Mesendoderm (in vitro differentiated cells): ENCODE results near the gene SLC35F3.

Experiments used
- DNase-seq: peaks from one replicate; pipeline ENCODE4 v3.0.0; 2013
- H2AK5ac ChIP-seq: 2 replicates; pipeline ENCODE4 v1.6.1; 2013; ENCODE audit warnings: low read length, inconsistent platforms
- H2BK120ac ChIP-seq: 2 replicates; pipeline ENCODE4 v1.6.1; 2013; ENCODE audit warnings: low read depth, mild to moderate bottlenecking, low read length, moderate library complexity, mixed read lengths
- H2BK15ac ChIP-seq: replicated peaks from 2 replicates; pipeline ENCODE4 v1.6.1; 2013; ENCODE audit warnings: low read depth, mild to moderate bottlenecking, moderate library complexity
- H2BK5ac ChIP-seq: 2 replicates; pipeline ENCODE4 v1.6.1; 2013; ENCODE audit warnings: low read length, inconsistent platforms
- H3K18ac ChIP-seq: 2 replicates; pipeline ENCODE4 v1.6.1; 2013; ENCODE audit warnings: mild to moderate bottlenecking, low read length, mixed read lengths
- H3K23ac ChIP-seq: one replicate; pipeline ENCODE4 v1.6.1; 2013; ENCODE audit warnings: low read length
- H3K27ac ChIP-seq: 2 replicates; pipeline ENCODE4 v1.5.1; 2013; ENCODE audit warnings: low read depth, mild to moderate bottlenecking, inconsistent platforms, low read length, moderate library complexity
- H3K27me3 ChIP-seq: 2 replicates; pipeline ENCODE4 v1.6.1; 2013; ENCODE audit warnings: low read length, control low read depth, mild to moderate bottlenecking, inconsistent platforms; ENCODE audit not compliant: insufficient read depth, poor library complexity
- H3K36me3 ChIP-seq: 2 replicates; pipeline ENCODE4 v1.6.1; 2013; ENCODE audit warnings: low read length, inconsistent platforms; ENCODE audit not compliant: control insufficient read depth, insufficient read depth
- H3K4ac ChIP-seq: one replicate; pipeline ENCODE4 v1.6.1; 2013; ENCODE audit warnings: low read depth, mild to moderate bottlenecking, low read length, moderate library complexity
- H3K4me1 ChIP-seq: 2 replicates; pipeline ENCODE4 v1.6.1; 2013; ENCODE audit warnings: low read depth, low read length, inconsistent platforms; ENCODE audit not compliant: control insufficient read depth
- H3K4me2 ChIP-seq: 2 replicates; pipeline ENCODE4 v1.6.1; 2013; ENCODE audit warnings: low read length
- H3K4me3 ChIP-seq: 2 replicates; pipeline ENCODE4 v1.5.1; 2013; ENCODE audit warnings: mild to moderate bottlenecking, low read length
- H3K56ac ChIP-seq: one replicate; pipeline ENCODE4 v1.6.1; 2013; ENCODE audit warnings: low read length
- H3K79me1 ChIP-seq: 2 replicates; pipeline ENCODE4 v1.6.1; 2013; ENCODE audit warnings: low read length, inconsistent platforms
- H3K79me2 ChIP-seq: 2 replicates; pipeline ENCODE4 v1.6.1; 2013; ENCODE audit warnings: mild to moderate bottlenecking, low read length; ENCODE audit not compliant: control insufficient read depth, insufficient read depth
- H3K9ac ChIP-seq: 2 replicates; pipeline ENCODE4 v1.6.1; 2013; ENCODE audit warnings: low read length, inconsistent platforms
- H4K5ac ChIP-seq: one replicate; pipeline ENCODE4 v1.6.1; 2013; ENCODE audit warnings: low read length
- H4K8ac ChIP-seq: one replicate; pipeline ENCODE4 v1.6.1; 2013; ENCODE audit warnings: low read depth, mild to moderate bottlenecking, control low read depth, low read length, moderate library complexity
- WGBS: extraction: QIAGEN DNeasy Blood & Tissue Kit; methylation state at CpG from one replicate; pipeline ENCODE4 v1.1.7; 2013; ENCODE audit warnings: low lambda C conversion rate, missing lambda C conversion rate; ENCODE audit not compliant: insufficient coverage; ENCODE audit errors: extremely low coverage; 5-methylcytosine and 5-hydroxymethylcytosine counted together

The SLC35F3 gene

DNA sequence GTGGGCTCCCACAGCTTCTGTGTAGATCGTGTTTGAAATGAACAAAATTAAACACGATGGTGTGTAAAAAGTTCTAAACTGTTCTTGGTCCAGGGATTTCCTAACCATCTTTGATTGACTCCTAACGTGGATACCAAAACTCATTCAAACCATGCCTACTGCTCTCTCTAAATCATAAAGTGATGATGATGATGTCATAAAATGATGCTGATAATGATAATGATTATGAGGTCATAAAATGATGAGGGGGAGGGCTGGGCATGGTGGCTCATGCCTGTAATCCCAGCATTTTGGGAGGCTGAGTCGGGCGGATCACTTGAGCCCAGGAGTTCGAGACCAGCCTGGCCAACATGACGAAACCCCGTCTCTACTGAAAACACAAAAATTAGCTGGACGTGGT is 335.5 kb downstream of the SLC35F3 start:
- H3K4me2 ChIP-seq: no peak overlapping the region
- H3K4ac ChIP-seq: no peak overlapping the region
- H3K4me1 ChIP-seq: no peaks in the 10 kb centered on the region
- H3K36me3 ChIP-seq: no peaks in the 10 kb centered on the region
- H3K27me3 ChIP-seq: no peaks in the 10 kb centered on the region
- DNase-seq: no peak
- H2AK5ac ChIP-seq: no peak overlapping the region
- H3K9ac ChIP-seq: no peak overlapping the region
- no peak overlapping the region for H4K8ac ChIP-seq
- H2BK15ac ChIP-seq: no peak overlapping the region
- no peaks in the 10 kb centered on the region for H3K79me1 ChIP-seq
- no peak overlapping the region for H2BK120ac ChIP-seq
- no peak overlapping the region for H3K56ac ChIP-seq
- no peaks in the 10 kb centered on the region for H3K79me2 ChIP-seq
- no peak overlapping the region for H4K5ac ChIP-seq
- no peak overlapping the region for H3K4me3 ChIP-seq
- no peak overlapping the region for H3K27ac ChIP-seq
- no peak overlapping the region for H2BK5ac ChIP-seq
- WGBS: no CpG with 5 or more reads among the region's 9 CpGs
- H3K18ac ChIP-seq: no peak overlapping the region
- no peak overlapping the region for H3K23ac ChIP-seq

GRCh38 chr1:234240680-234241079 is 336.2 kb downstream of the SLC35F3 start:
- H3K79me2 ChIP-seq: no peaks in the 10 kb centered on the region
- no peaks in the 10 kb centered on the region for H3K27me3 ChIP-seq
- no peak overlapping the region for H4K8ac ChIP-seq
- DNase-seq: no peak
- H3K27ac ChIP-seq: no peak overlapping the region
- no peak overlapping the region for H2AK5ac ChIP-seq
- no peak overlapping the region for H3K18ac ChIP-seq
- H3K4me3 ChIP-seq: no peak overlapping the region
- H3K4me1 ChIP-seq: no peaks in the 10 kb centered on the region
- no peak overlapping the region for H3K4me2 ChIP-seq
- no peak overlapping the region for H2BK5ac ChIP-seq
- H4K5ac ChIP-seq: no peak overlapping the region
- H3K23ac ChIP-seq: no peak overlapping the region
- no peaks in the 10 kb centered on the region for H3K36me3 ChIP-seq
- H3K4ac ChIP-seq: no peak overlapping the region
- H3K79me1 ChIP-seq: no peaks in the 10 kb centered on the region
- H2BK120ac ChIP-seq: no peak overlapping the region
- no peak overlapping the region for H3K9ac ChIP-seq
- no peak overlapping the region for H2BK15ac ChIP-seq
- no peak overlapping the region for H3K56ac ChIP-seq

- Histone ChIP-seq H3K4me2 (no peak overlapping the region), H3K4ac (no peak overlapping the region), H3K4me3 (no peak overlapping the region), H2AK5ac (no peak overlapping the region), H3K79me2 (no peaks in the 10 kb centered on the region), H3K36me3 (no peaks in the 10 kb centered on the region), H3K23ac (no peak overlapping the region), H3K79me1 (no peaks in the 10 kb centered on the region), H3K56ac (no peak overlapping the region), H4K8ac (no peak overlapping the region), H3K27ac (no peak overlapping the region), H2BK120ac (no peak overlapping the region), H2BK15ac (no peak overlapping the region), H3K27me3 (no peaks in the 10 kb centered on the region), H3K4me1 (no peaks in the 10 kb centered on the region), H3K9ac (no peak overlapping the region), H4K5ac (no peak overlapping the region), H3K18ac (no peak overlapping the region), H2BK5ac (no peak overlapping the region)
- no peak for DNase-seq
- WGBS: no CpG with 5 or more reads among the region's 5 CpGs
Observed at GRCh38 chr1:234241941-234242490, 337.5 kb downstream of the SLC35F3 start.

DNA sequence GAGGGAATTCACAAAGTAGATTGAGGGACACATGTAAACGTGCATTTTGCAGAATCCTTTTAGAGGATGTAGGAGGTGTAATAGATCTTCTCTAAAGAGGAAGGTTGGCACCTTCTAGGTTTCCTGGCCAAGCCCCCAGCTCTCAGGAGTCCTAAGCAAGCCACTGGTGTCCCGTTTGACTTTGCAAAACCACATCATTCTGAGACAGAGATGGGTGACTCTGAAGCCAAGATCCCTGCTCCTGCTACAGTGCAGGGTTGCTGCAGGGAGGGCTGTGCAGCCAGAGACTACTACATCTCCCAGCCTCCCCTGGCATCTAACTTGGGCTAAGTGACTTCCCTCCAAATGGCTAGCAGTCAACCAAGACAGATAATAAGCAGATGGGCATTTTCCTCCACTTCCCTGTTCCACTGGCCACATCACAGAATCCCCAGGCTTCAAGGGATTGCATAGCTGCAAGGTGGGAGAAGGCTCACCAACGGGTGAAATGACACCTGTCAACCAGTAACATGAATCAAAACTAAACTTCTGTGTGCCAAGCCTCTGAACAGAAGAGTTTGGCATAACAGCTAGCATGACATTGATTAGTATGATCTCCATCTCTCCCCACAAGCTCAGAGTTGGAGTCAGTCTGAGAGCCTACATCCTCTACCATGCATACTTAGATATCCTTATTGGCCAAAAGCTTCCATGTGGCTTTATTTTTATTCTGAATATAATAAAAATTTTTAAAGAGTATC is 339.2 kb downstream of the SLC35F3 start:
- no peak overlapping the region for H2BK120ac ChIP-seq
- no peak overlapping the region for H2BK15ac ChIP-seq
- no peak overlapping the region for H4K8ac ChIP-seq
- no peaks in the 10 kb centered on the region for H3K79me1 ChIP-seq
- no peak overlapping the region for H3K4me2 ChIP-seq
- no peak overlapping the region for H3K4me3 ChIP-seq
- no peak overlapping the region for H3K27ac ChIP-seq
- no CpG with 5 or more reads among the region's 3 CpGs for WGBS
- no peaks in the 10 kb centered on the region for H3K79me2 ChIP-seq
- H3K4ac ChIP-seq: no peak overlapping the region
- no peak overlapping the region for H3K56ac ChIP-seq
- no peak for DNase-seq
- H3K9ac ChIP-seq: no peak overlapping the region
- H3K4me1 ChIP-seq: no peaks in the 10 kb centered on the region
- no peak overlapping the region for H4K5ac ChIP-seq
- no peaks in the 10 kb centered on the region for H3K27me3 ChIP-seq
- H3K18ac ChIP-seq: no peak overlapping the region
- H2BK5ac ChIP-seq: no peak overlapping the region
- no peak overlapping the region for H2AK5ac ChIP-seq
- H3K23ac ChIP-seq: no peak overlapping the region
- H3K36me3 ChIP-seq: no peaks in the 10 kb centered on the region

DNA sequence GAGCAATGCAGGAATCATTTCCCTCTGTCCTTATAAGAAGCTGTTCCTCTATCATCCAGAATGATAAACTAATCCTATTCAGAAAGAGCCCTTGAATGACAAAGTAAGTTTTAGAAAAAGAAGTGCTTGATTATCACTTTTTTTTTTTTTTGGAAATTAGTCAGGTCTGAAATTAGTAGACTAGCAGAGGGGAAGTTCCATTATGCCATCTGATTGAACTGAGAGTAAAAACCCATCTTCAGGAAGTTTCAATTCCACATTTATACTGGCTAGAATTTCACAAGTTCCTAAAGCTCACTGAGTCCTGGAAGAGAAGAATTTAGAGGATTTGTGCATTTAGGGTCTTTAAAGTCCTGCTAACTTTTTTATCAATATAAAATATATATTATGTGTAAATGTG is 340.0 kb downstream of the SLC35F3 start:
- H2BK5ac ChIP-seq: no peak overlapping the region
- H3K4me2 ChIP-seq: no peak overlapping the region
- no peaks in the 10 kb centered on the region for H3K4me1 ChIP-seq
- H4K8ac ChIP-seq: no peak overlapping the region
- no peak overlapping the region for H3K4ac ChIP-seq
- H3K36me3 ChIP-seq: no peaks in the 10 kb centered on the region
- H3K79me2 ChIP-seq: no peaks in the 10 kb centered on the region
- no peak overlapping the region for H4K5ac ChIP-seq
- no peak overlapping the region for H3K23ac ChIP-seq
- H2AK5ac ChIP-seq: no peak overlapping the region
- no peak overlapping the region for H2BK15ac ChIP-seq
- H3K56ac ChIP-seq: no peak overlapping the region
- no peak overlapping the region for H3K27ac ChIP-seq
- H3K79me1 ChIP-seq: no peaks in the 10 kb centered on the region
- no peak overlapping the region for H3K4me3 ChIP-seq
- H3K9ac ChIP-seq: no peak overlapping the region
- H2BK120ac ChIP-seq: no peak overlapping the region
- no peak overlapping the region for H3K18ac ChIP-seq
- H3K27me3 ChIP-seq: no peaks in the 10 kb centered on the region
- no peak for DNase-seq

- Histone ChIP-seq H3K4me2 (no peak overlapping the region), H2BK15ac (no peak overlapping the region), H4K5ac (no peak overlapping the region), H3K4ac (no peak overlapping the region), H3K4me1 (peaks cover 3% of the 10 kb centered on the region), H3K23ac (no peak overlapping the region), H4K8ac (no peak overlapping the region), H3K27ac (no peak overlapping the region), H3K4me3 (no peak overlapping the region), H3K56ac (no peak overlapping the region), H2AK5ac (no peak overlapping the region), H3K79me2 (no peaks in the 10 kb centered on the region), H3K27me3 (no peaks in the 10 kb centered on the region), H2BK5ac (no peak overlapping the region), H3K36me3 (no peaks in the 10 kb centered on the region), H3K18ac (no peak overlapping the region), H2BK120ac (no peak overlapping the region), H3K9ac (no peak overlapping the region), H3K79me1 (no peaks in the 10 kb centered on the region)
- no peak for DNase-seq
- WGBS: no CpG with 5 or more reads among the region's 5 CpGs
Observed at GRCh38 chr1:234246638-234247116, 342.2 kb downstream of the SLC35F3 start.
